Activated CD4-positive, CD25-positive, alpha-beta regulatory T cell treated with anti-CD3 and anti-CD28 coated beads, Interleukin-2, amount 50 U/mL, for 16 hours (primary cell): ENCODE results near the gene NT5C3A.

Experiments
- DNase-seq: peaks from one replicate; pipeline ENCODE4 v3.0.0-alpha.2; 2020; ENCODE audit warnings: low read depth, low spot score

NT5C3A gene

GRCh38 chr7:33075818-33076518 lies 13.4 kb upstream of the NT5C3A start:
- DNase-seq = no peak

- DNase-seq = no peak
These were observed 10.7 kb upstream of the NT5C3A start for GRCh38 chr7:33073243-33073642.

- no peak for DNase-seq
These were observed 9.9 kb upstream of the NT5C3A start for GRCh38 chr7:33072471-33072870.

GRCh38 chr7:33070831-33071230 lies 8.3 kb upstream of the NT5C3A start:
- DNase-seq = no peak

GRCh38 chr7:33070277-33070676 lies 7.7 kb upstream of the NT5C3A start:
- DNase-seq = no peak

GRCh38 chr7:33067921-33068320 lies 5.3 kb upstream of the NT5C3A start:
- no peak for DNase-seq

- DNase-seq = no peak
These were observed 4.2 kb upstream of the NT5C3A start for GRCh38 chr7:33066771-33067170.

GRCh38 chr7:33065981-33066380 lies 3.4 kb upstream of the NT5C3A start:
- DNase-seq = no peak

GRCh38 chr7:33062782-33063443 lies 337 bp upstream of the NT5C3A start:
- peak; percentile 83 for DNase-seq

GRCh38 chr7:33061282-33061937 lies 1.2 kb downstream of the NT5C3A start:
- DNase-seq = no peak

GRCh38 chr7:33059635-33060034 lies 2.9 kb downstream of the NT5C3A start:
- no peak for DNase-seq

GRCh38 chr7:33055158-33055557 lies 7.4 kb downstream of the NT5C3A start:
- DNase-seq = no peak

- no peak for DNase-seq
These were observed 8.2 kb downstream of the NT5C3A start for GRCh38 chr7:33054261-33054964.

- no peak for DNase-seq
These were observed 8.9 kb downstream of the NT5C3A start for GRCh38 chr7:33053721-33054120.

- DNase-seq = no peak
These were observed 11.8 kb downstream of the NT5C3A start for GRCh38 chr7:33050535-33051318.

- DNase-seq = no peak
These were observed 13.9 kb downstream of the NT5C3A start for GRCh38 chr7:33048704-33049103.

- no peak for DNase-seq
These were observed 14.3 kb downstream of the NT5C3A start for GRCh38 chr7:33048257-33048656.

GRCh38 chr7:33044986-33045385 lies 17.6 kb downstream of the NT5C3A start:
- no peak for DNase-seq

GRCh38 chr7:33044401-33044718 lies 18.2 kb downstream of the NT5C3A start:
- no peak for DNase-seq

GRCh38 chr7:33043501-33044400 lies 18.8 kb downstream of the NT5C3A start:
- no peak for DNase-seq
